T-helper 1 cell (primary cell): ENCODE results near the gene TTLL10.

Experiments
- DNase-seq, 5 donors: peaks; one replicate each; pipeline ENCODE4 v3.0.0-alpha.2; 2012 to 2020

The TTLL10 gene

DNA sequence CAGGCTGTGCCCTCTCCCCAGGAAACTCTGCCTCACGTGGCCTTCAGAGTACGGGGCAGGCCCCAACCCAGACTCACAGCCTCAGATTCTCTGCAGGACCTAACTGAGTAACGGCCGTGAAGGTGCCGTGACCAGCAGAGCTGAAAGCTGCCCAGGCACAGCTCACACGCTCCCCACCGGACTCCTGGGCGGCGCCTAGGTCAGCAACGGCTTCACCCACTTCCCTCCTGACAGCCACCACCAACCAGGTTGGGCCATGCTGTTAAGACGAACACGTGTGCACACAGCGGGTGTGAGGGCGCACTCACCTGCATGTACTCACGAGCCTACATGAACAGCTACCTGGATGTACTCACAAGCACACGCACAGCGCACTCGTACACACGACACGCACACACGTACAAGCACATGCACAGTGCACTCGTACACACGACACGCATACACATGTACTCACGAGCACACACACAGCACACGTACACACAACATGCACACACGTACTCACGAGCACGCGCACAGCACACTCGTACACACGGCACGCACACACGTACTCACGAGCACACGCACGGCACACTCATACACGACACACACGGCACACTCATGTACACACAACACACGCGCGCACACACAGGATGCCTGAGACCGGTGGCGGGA is 49.0 kb downstream of the TTLL10 start:
- DNase-seq, result no peak

DNA sequence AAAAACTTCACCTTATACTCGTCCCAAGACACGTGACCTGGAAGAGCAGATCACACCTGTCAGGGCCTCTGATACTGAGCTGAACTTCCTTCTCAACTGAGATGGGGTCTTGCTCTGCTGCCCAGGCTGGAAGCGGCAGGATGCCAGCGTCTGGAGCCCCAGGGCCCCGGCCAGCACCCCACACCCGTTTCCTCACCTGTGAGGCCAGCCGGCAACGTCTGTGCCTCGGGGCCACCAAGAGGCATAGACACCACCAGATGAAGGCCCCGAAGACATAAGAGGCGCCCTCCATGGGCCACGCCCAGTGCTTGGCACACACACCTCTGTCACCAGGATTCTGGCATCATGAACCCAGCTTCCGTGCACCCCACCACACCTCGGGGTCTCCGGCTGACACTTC is 49.6 kb downstream of the TTLL10 start:
- DNase-seq, result no peak

DNA sequence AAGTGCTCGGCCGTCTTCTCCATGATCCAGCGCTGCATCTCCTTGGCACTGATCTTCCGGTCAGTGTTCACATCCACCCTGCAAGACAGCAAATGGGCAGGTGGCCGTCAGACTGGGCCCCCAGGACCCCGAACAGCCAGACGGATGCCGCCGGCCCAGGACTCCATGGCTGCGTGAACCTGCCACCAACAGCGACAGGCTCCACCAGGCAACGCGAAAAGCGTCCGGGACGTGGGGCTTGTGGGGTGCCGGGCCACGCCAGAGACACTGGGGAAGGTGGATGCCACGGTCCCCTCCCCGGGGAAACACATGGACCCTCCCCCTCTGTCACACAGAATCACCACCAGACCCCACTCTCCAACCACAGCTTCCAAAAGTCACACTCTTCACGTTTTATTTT is 50.2 kb downstream of the TTLL10 start:
- DNase-seq, result no peak

DNA sequence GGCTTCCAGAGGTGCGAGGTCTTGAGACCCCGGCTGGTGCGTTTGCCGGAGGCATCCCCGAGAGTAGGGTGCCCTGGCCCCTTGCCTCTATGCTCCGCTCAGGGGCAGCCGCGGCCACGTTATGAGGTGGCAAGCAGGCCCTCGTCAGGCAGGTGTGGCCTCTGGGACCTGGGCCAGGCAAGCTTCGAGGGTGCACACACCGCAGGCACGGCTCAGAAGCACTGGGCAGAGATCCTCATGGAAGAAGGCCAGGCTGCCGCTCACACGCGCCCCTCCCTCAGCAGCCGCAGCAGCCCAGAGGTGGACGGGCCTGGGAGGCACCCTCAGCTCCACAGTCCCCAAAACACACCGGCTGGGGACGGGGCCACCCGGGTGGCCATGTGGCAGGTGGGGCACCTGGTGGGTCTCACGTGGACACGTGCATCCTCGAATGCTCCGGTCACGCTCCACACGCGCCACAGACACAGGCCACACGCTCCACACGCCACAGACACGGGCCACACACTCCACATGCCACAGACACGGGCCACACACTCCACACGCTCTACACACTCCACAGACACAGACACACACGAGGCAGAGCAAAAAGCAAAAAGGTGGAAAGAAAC is 51.7 kb downstream of the TTLL10 start:
- no peak for DNase-seq

DNA sequence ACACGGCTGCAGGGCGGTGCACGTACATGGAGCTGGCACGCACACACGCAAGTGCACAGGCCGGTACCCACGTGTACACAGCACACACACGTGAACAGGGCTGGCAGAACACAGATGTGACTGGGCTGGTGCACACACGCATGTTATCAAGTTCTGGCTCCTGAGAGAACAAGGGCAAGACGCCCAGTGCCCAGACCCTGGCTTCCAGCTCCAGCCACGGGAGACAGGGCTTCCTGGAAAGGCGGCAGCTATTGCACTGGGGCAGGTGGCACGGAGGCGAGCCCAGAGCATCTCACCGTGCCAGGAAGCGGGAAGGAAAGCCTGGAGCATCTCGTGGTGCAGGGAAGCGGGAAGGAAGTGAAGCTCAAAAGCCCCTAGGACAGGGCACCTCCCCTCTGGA is 52.2 kb downstream of the TTLL10 start:
- DNase-seq, result no peak

DNA sequence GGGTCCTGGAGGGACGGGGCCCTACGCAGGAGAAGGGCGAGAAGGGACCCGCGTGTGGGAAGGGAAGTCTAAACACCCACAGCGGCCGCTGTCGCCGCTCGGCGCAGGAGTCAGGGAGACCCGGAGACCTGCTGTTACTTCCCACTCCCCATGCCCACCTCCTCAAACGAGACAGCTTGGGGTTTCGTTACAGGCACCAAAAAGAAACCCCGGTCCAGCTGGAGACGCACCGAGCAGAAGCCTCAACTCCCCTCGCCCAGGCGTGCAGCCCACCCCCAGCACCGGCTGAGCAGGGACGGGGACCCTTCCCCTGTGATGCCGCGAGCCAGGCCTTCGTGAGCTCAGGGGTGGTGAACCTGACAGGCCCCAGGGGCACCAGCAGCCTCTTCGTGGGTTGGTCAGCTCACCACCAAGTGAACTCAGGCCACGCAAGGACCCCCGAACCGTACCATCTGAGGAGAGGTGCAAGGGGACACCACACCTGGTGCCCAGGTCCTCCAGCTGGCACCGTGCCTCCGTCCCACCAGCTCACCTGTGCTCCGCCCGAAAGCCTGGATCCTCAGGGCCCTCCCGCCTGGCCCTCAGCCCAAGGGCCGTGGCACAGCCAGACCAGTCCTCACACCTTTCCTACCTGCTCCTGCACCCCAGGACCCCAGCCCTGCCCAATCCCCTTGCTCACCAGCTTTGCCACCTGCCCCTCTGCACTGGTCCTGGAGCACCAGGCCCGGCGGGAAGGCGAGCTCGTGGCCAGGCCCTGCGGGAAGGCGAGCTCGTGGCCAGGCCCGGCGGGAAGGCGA is 53.1 kb downstream of the TTLL10 start:
- no peak for DNase-seq

DNA sequence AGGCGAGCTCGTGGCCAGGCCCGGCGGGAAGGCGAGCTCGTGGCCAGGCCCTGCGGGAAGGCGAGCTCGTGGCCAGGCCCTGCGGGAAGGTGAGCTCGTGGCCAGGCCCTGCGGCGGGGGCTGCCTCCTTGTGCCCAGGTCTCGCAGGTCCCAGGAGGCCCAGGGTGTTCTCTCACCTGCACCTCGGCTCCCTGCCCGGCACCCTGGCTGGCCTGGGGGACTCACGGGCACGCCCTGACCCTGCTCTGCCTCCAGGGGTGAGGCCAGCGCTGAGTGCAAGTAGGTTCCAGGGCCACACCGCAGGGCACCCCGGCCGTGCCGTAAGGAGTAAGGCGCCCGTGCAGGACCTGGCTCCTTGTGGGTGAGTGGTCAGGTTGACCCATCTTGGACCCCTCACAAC is 53.7 kb downstream of the TTLL10 start:
- no peak for DNase-seq

DNA sequence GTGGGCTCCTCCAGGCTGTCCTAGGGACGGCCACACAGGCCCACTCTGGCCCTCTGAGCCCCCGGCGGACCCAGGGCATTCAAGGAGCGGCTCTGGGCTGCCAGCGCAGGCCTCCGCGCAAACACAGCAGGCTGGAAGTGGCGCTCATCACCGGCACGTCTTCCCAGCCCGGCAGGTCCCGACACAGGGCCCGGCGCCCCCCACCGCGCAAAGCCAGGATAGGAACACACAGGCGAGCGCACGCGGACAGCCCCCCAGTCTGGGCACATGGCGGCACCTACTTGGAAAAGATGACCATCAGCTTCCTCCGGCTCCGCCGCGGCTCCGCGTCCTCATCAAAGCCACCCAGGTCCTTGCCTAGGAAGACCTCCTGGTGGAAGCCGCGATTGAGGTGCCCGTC is 54.5 kb downstream of the TTLL10 start:
- DNase-seq, result no peak

DNA sequence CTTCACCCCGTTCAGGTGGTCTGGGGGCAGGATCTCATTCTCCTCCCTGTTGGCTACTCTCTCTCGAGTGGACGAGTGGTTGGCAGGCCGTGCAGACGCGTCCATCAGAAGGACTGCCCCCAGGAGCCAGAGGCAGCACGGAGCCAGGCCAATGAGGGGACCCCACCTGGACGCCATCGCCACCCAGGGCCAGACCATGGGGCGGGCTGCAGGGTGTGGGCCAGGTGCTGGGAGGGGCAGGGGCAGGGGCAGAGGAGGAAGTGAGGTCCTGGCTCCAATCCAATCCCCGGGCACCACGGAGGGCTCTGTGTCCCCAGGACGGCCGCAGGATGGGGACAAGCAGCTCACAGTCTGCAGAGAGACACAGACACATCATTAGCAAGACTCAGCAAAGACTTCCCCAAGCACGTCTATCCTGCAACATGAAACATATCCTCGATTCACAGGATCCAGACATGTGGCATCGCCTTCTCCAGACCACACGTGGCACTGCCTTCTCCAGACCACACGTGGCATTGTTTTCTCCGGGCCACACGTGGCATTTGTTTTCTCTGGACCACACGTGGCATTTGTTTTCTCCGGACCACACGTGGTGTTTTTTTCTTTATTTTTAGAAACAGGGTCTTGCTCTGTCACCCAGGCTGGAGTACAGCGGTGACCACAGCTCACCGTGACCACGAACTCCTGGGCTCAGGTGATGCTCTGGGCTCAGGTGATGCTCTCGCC is 55.1 kb downstream of the TTLL10 start:
- DNase-seq, result no peak

DNA sequence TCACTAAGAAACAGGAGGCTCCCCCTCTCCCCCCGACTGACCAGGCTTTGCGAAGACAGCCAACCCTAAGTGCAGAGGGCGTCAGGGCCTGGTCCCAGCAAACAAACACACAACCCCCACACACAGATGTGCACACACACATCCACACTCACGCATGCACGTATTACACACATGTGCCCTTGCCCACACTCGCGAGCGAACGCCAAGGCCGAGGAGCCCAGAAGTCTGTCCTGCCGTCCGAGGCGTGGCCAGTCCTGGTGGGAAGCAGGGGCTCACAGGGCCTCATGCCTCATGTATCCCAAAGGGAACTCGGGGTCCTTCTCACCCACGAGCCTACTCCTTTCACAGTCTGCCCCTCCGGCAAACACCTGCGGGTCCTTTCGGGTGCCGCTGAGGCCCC is 56.1 kb downstream of the TTLL10 start:
- no peak for DNase-seq

DNA sequence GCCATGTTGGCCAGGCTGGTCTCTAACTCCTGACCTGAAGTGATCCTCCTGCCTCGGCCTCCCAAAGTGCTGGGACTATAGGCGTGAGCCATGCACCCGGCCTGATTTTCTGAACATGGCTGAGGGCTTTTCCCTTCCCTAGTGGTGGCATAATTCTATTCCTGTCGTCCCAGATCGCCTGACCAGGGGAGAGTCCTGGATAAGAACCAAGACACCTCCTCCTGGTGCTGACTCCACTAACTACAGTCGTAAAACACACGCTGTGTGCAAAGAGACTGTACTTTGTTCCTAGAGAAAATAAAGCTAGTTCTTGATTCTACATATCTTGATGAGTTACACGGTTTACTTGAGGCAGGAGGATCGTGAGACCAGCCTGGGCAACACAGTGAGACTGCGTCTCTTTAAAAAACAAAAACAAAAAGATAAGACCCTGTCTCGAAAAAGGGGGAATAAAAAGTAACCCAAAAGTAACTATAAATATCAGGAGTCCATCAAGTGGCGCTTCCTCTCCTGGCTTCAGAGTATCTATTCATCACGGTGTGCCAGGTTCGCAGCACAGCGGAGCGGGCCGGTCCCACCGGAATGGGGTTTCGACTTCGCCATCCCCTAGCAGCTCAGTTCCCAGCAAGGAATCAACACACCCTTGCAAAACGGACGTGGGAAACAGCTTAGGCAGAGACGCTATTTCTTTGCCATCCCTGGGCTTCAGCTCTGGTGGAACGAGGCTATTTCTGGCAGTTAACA is 57.1 kb downstream of the TTLL10 start:
- peak in 1 of 5 donors; percentile 25 for DNase-seq

DNA sequence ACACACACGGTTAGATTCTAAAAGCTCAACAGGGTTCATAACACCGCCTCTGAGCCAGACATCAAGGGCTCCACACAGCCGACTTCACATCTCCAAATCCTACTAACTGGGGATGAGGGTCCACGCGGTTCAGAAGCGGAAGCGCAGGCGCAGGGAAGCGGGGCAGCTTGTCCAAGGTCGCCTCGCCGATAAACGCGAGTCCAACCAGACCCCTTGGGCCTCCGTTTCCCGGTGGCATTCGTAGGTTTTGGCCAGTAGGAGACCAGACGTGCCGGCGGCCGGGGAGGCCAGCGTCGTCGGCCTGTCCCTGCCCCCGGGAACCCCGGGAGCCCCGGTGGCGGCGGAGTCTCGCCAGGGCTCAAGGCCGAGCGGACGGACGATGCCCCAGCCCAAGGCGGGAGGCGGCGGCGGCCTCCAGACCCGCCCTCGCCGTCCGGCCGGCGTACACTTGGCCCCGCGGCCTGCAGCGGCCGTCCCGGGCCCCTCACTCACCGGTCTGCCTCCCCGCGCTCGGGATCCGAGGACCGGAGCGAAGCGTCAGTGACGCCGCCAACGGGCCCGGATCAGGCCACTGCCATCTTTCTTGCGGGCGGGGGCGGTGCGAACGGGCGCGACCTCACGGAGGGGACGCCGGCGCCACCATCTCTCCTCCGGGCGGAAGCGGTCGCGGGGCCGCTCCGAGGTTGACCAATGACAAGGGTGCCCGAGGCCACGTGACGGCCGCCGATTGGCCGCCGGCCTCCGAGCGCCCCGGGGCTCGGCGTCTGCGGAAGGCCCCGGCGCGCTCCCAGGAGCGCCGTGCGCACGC is 57.9 kb downstream of the TTLL10 start, which contains the start of gene SDF4:
Gene SDF4, minus strand, starts transcription at position 602 of the 808 bp plus-strand sequence. CDS start 3,229 bp downstream, outside the sequence.
- DNase-seq, result peak; percentile 94 to 98 (median 95)

DNA sequence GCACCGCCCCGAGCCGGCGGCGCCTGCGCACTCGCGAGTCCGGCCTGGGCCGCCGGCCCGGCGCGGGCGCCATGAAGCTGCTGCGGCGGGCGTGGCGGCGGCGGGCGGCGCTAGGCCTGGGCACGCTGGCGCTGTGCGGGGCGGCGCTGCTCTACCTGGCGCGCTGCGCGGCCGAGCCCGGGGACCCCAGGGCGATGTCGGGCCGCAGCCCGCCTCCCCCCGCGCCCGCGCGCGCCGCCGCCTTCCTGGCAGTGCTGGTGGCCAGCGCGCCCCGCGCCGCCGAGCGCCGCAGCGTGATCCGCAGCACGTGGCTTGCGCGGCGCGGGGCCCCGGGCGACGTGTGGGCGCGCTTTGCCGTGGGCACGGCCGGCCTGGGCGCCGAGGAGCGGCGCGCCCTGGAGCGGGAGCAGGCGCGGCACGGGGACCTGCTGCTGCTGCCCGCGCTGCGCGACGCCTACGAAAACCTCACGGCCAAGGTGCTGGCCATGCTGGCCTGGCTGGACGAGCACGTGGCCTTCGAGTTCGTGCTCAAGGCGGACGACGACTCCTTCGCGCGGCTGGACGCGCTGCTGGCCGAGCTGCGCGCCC is 58.6 kb downstream of the TTLL10 start, which contains the start of gene B3GALT6:
Gene B3GALT6, plus strand, starts transcription at position 30 of the 588 bp plus-strand sequence. Its CDS starts 42 bp downstream, at position 72.
- no peak for DNase-seq

DNA sequence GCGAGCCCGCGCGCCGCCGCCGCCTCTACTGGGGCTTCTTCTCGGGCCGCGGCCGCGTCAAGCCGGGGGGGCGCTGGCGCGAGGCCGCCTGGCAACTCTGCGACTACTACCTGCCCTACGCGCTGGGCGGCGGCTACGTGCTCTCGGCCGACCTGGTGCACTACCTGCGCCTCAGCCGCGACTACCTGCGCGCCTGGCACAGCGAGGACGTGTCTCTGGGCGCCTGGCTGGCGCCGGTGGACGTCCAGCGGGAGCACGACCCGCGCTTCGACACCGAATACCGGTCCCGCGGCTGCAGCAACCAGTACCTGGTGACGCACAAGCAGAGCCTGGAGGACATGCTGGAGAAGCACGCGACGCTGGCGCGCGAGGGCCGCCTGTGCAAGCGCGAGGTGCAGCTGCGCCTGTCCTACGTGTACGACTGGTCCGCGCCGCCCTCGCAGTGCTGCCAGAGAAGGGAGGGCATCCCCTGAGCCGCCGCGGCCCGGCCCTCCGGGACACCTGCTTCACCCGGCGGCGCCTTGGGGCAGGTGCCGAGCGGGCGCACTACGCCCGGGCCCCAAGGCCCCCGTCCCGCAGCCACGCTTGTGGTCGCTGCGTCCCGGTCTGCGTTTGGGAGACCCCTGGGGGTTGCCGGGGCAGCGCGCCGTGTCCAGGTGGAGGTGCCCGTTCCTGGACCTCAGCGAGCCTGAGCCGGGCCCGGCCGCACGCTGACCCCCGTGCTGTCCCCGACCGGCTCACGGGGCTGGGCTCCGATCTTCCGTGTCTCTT is 59.3 kb downstream of the TTLL10 start:
- DNase-seq, result no peak

DNA sequence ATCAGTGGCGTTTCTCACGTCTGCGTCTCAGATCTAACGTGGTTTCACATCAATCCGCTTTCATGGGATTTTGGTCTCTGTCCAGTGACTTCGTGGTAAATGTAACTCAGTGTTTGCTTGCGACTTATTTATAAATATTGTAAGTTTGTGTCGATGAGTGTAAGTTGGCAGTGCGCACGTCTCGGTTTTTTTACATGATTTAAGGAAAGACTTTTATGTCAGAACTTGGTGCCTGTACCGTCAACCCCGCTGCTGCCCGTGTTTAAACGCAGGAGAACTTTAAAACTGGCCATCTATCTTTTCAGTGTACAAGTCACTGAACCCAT is 59.9 kb downstream of the TTLL10 start:
- no peak for DNase-seq

DNA sequence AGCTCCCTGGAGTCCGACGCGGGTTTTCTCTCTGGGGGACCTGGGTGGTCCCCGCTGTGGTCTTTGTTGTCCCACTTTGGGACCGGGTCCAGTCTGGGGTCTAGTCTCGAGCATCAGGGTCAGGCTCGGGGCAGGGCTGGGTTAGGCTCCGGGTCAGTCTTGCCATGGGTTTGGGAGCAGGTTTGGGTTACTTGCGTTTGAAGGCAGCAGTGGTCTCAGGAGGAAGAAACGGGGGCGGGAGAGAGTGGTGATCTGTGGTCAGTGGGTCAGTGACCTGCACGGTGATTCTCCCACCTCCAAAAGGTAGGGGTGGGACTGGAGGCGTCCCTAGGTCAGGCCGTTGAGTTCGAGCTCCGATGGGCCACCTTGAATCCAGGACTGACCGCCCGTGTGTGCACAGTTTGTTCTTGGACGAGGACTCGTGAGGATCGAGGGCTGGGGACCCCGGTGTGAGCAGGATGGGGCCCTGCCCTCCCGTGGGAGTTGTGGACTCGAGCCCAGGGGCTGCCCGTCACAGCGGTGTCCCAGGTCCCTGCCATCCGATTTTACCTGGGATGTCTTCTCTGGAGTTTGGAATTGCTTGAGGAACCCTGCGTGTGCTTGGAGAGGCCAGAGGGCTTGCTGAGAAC is 60.6 kb downstream of the TTLL10 start:
- no peak for DNase-seq

DNA sequence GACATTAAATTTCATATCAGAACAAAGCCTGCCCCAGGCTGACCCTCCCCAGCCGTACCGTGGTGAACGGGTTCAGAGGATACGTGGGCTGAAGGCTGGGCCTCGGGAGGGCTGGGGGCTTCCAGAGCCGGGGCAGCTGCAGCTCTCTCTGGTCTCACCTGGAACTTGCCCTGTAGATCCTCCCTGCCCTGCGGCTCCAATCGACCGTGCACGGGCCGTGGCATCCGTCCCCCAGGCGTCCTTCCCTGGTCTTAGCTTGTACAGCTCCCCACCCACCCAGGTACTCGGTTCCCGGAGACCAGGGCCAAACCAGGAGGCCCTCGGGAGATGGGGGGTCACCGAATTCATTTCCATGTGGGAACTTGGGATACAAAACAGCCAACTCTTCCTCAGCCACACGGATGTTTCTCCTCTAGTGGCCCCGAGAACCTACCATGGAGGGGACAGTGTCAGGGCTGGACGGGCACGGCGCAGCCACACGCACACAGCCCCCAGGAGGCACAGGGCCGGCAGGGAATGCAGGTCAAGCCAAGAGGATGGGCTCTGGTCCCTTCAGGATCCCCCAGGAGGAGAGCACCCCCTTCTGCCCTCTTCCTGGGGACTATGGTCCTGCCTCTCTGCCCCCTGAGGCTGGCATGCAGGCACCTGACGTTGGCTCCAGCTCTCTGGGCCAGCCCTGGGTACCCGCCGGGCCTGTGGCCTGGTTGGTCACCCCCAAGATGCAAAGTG is 61.5 kb downstream of the TTLL10 start:
- no peak for DNase-seq

DNA sequence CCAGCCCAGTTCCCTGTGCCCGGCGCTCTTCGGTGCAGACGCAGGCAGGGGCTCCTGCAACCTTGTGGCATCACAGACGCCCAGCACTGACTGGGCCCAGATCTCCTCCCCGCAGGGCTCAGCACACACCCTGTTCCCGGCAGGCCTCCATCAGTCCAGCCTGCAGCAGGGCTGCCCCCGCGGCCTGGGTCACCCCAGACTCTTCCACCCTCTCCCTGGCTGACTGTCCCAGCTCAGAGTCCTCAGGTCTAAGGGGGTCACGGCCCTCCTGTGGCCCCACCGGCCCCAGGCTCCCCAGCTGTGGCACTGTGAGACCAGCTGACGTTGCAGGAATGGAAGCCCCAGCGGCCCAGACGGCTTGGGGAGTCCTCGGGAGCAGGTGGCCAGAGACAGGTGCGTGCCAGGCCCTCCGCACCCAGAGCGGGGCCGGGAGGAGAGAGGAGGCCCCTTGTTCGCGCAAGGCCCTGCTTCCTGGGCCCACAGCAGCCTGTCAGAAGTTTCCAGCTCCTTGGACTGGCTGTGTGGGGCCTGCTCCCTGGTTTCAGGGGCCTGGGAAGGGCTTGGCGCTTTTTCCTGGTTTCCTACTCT is 62.6 kb downstream of the TTLL10 start:
- DNase-seq, result no peak
